ENCODE results near the gene IRS4.

Gene IRS4

GRCh38 chrX:108736509-108737479 lies at the start of gene IRS4:
Gene IRS4, minus strand, starts transcription at chrX:108736563.
- no peak for DNase-seq

- no peak for DNase-seq
Observed at GRCh38 chrX:108772549-108772948, 36.2 kb upstream of the IRS4 start.

GRCh38 chrX:108763559-108763958 lies 27.2 kb upstream of the IRS4 start:
- DNase-seq = no peak

GRCh38 chrX:108740299-108740774 lies 4.0 kb upstream of the IRS4 start:
- no peak for DNase-seq

GRCh38 chrX:108737754-108738153 lies 1.4 kb upstream of the IRS4 start:
- no peak for DNase-seq

GRCh38 chrX:108735679-108736508 lies 469 bp downstream of the IRS4 start:
- DNase-seq = no peak

GRCh38 chrX:108735091-108735678 lies 1.2 kb downstream of the IRS4 start:
- no peak for DNase-seq

GRCh38 chrX:108734426-108734825 lies 1.9 kb downstream of the IRS4 start:
- DNase-seq = no peak

- DNase-seq = no peak
Observed at GRCh38 chrX:108732630-108733321, 3.6 kb downstream of the IRS4 start.

GRCh38 chrX:108731153-108731552 lies 5.2 kb downstream of the IRS4 start:
- DNase-seq = no peak

GRCh38 chrX:108726748-108727147 lies 9.6 kb downstream of the IRS4 start:
- DNase-seq = no peak

GRCh38 chrX:108722561-108722960 lies 13.8 kb downstream of the IRS4 start:
- DNase-seq = no peak

- no peak for DNase-seq
Observed at GRCh38 chrX:108712886-108713285, 23.5 kb downstream of the IRS4 start.

GRCh38 chrX:108704839-108705238 lies 31.5 kb downstream of the IRS4 start:
- DNase-seq = no peak

GRCh38 chrX:108702530-108702929 lies 33.8 kb downstream of the IRS4 start:
- no peak for DNase-seq

GRCh38 chrX:108701633-108702032 lies 34.7 kb downstream of the IRS4 start:
- no peak for DNase-seq

- DNase-seq = no peak
Observed at GRCh38 chrX:108699368-108699767, 37.0 kb downstream of the IRS4 start.

- DNase-seq = no peak
Observed at GRCh38 chrX:108696690-108697089, 39.7 kb downstream of the IRS4 start.

All from T1000 (cell line).